Measurements from ENCODE around the gene ST3GAL3. TPM values are rescaled to one million over a fixed set of nuclear protein-coding genes. Genes with fewer than 3 reads are reported as not detected.

The ST3GAL3 gene
- total and polyA plus RNA-seq, 2 donors (not counting 3 experiments of a cell fraction or from before 2014, with no cell fraction given) = 14.3 to 35.8 TPM

DNA sequence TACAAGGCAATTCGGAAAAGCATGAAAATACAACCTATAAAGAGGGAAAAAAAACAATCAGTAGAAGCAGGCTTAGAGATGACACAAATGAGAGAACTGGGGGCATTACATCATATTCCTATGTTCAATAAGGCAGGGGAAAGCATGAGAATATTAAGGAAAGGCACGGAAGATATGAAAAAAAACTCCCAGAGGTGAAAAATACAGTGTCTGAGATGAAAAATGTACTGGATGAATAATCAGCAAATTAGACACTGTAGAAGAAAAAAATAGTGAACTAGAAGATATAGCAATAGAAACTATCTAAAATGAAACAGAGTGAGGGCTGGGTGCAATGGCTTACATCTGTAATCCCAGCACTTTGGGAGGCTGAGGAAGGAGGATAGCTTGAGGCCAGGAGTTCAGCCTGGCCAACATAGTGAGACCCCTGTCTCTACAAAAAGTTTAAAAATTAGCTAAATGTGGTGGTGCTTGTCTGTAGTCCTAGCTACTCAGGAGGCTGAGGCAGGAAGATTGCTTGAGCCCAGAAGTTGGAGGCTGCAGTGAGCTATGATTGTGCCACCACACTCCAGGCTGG, 101.8 kb downstream of the ST3GAL3 start:
- Histone ChIP-seq H3K9ac (replicated peaks; ENCODE audit: extremely low read depth, insufficient read depth, low read length) (no peak overlapping the region), H2AFZ (ENCODE audit: low read depth, low read length) (no peak overlapping the region), H3K9me3 (replicated peaks; ENCODE audit: control insufficient read depth, insufficient read depth, low read length) (no peaks in the 10 kb centered on the region), H4K20me1 (replicated peaks; ENCODE audit: control insufficient read depth, extremely low read depth, insufficient read depth, low read length) (no peaks in the 10 kb centered on the region), H3K36me3 (ENCODE audit: control insufficient read depth in 2 of 2, extremely low read depth in 1 of 2, insufficient read depth in 2 of 2, low read length in 2 of 2) (no peaks in the 10 kb centered on the region), H3K4me2 (ENCODE audit: insufficient read depth, low read length) (no peak overlapping the region), H3K4me3 (replicated peaks in 1 of 3; ENCODE audit: insufficient read depth in 1 of 3, low read depth in 1 of 3, low read length in 3 of 3) (no peak overlapping the region), H3K27me3 (ENCODE audit: control insufficient read depth in 2 of 2, insufficient read depth in 2 of 2, low read length in 2 of 2) (no peaks in the 10 kb centered on the region), H3K27ac (ENCODE audit: insufficient read depth, low read depth, low read length) (no peak overlapping the region), H3K4me1 (ENCODE audit: control insufficient read depth, extremely low read depth, insufficient read depth, low read length) (no peaks in the 10 kb centered on the region), H3K9me1 (replicated peaks; ENCODE audit: control insufficient read depth, extremely low read depth, insufficient read depth, low read length) (no peaks in the 10 kb centered on the region), H3K79me2 (ENCODE audit: control insufficient read depth, insufficient read depth, low read length) (no peaks in the 10 kb centered on the region)
- intact Hi-C loops (cut with micrococcal nuclease) (no loop called here), dilution Hi-C loops (cut with MboI; ENCODE audit: extremely low pct_ligation_motif_present, low sequenced_read_pairs) (no loop called here)
- no TSS peak for BruUV-seq (replicated peaks)
- ChIA-PET POLR2A (no interaction called here), CTCF (interaction anchor here (2.3 kb wide), 1 partner anchor 125 kb away, joined by 6 read pairs; no protein-coding TSS in a partner anchor)
- no peak for TF ChIP-seq POLR2AphosphoS5 (IDR thresholded peaks at IDR 0.05; ENCODE audit: insufficient read depth, low read depth, low read length)
- TF ChIP-seq, protein P1, sequence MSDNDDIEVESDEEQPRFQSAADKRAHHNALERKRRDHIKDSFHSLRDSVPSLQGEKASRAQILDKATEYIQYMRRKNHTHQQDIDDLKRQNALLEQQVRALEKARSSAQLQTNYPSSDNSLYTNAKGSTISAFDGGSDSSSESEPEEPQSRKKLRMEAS (IDR thresholded peaks at IDR 0.05; ENCODE audit: insufficient read depth, insufficient read length) = no peak
- no peak for TF ChIP-seq MYC (IDR thresholded peaks at IDR 0.05; ENCODE audit: low read depth, low read length)
- no peak for TF ChIP-seq POLR2A (IDR thresholded peaks at IDR 0.05; ENCODE audit: low read depth, low read length)
- no peak for TF ChIP-seq GATA2 (IDR thresholded peaks at IDR 0.05; ENCODE audit: insufficient read depth, insufficient read length, low read depth, low read length)
- no peak for TF ChIP-seq FOS (IDR thresholded peaks at IDR 0.05; ENCODE audit: borderline replicate concordance, insufficient read depth, low read length)
- TF ChIP-seq EZH2 (IDR thresholded peaks at IDR 0.05; ENCODE audit: borderline replicate concordance, low read depth, low read length, severe bottlenecking) = no peak
- no peak for TF ChIP-seq JUN (IDR thresholded peaks at IDR 0.05; ENCODE audit: borderline replicate concordance, insufficient read depth, insufficient read length, low read depth)
- FAIRE-seq (no peak), DNase-seq (ENCODE audit: low read depth, low spot score) (no peak)

DNA sequence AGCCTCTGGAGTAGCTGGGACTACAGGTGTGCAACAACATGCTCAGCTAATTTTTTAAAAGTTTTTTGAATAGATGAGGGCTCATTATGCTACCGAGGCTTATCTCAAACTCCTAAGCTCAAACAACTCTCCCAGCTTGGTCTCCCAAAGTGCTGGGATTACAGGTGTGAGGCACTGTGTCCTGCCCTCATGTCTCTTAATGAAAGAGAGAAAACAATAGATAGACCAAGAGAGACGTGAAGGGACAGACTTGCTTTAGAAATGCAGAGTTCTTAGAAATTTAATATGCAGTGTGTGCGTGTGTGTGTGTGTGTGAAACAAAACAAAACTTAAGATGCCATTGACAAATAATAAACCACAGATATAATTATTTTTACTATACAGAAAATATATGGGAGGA, 105.2 kb downstream of the ST3GAL3 start:
- dilution Hi-C loops (cut with MboI; ENCODE audit: extremely low pct_ligation_motif_present, low sequenced_read_pairs) = no loop called here
- no peak overlapping the region for H3K27ac ChIP-seq (ENCODE audit: insufficient read depth, low read depth, low read length)
- H3K4me2 ChIP-seq (ENCODE audit: insufficient read depth, low read length) = no peak overlapping the region
- POLR2A ChIA-PET = no interaction called here
- intact Hi-C loops (cut with micrococcal nuclease) = no loop called here
- H3K4me1 ChIP-seq (ENCODE audit: control insufficient read depth, extremely low read depth, insufficient read depth, low read length) = no peaks in the 10 kb centered on the region
- H3K9ac ChIP-seq (replicated peaks; ENCODE audit: extremely low read depth, insufficient read depth, low read length) = no peak overlapping the region
- BruUV-seq (replicated peaks) = no TSS peak
- no peaks in the 10 kb centered on the region for H3K79me2 ChIP-seq (ENCODE audit: control insufficient read depth, insufficient read depth, low read length)
- FAIRE-seq (no peak), DNase-seq (ENCODE audit: low read depth, low spot score) (no peak)
- TF ChIP-seq, protein P2, sequence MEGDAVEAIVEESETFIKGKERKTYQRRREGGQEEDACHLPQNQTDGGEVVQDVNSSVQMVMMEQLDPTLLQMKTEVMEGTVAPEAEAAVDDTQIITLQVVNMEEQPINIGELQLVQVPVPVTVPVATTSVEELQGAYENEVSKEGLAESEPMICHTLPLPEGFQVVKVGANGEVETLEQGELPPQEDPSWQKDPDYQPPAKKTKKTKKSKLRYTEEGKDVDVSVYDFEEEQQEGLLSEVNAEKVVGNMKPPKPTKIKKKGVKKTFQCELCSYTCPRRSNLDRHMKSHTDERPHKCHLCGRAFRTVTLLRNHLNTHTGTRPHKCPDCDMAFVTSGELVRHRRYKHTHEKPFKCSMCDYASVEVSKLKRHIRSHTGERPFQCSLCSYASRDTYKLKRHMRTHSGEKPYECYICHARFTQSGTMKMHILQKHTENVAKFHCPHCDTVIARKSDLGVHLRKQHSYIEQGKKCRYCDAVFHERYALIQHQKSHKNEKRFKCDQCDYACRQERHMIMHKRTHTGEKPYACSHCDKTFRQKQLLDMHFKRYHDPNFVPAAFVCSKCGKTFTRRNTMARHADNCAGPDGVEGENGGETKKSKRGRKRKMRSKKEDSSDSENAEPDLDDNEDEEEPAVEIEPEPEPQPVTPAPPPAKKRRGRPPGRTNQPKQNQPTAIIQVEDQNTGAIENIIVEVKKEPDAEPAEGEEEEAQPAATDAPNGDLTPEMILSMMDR (IDR thresholded peaks at IDR 0.05; ENCODE audit: extremely low read depth in 1 of 2, insufficient read depth in 1 of 2, low read depth in 1 of 2, low read length in 2 of 2) = no peak
- TF ChIP-seq, protein P1 (IDR thresholded peaks at IDR 0.05; ENCODE audit: insufficient read depth, insufficient read length) = no peak
- H4K20me1 ChIP-seq (replicated peaks; ENCODE audit: control insufficient read depth, extremely low read depth, insufficient read depth, low read length) = no peaks in the 10 kb centered on the region
- H2AFZ ChIP-seq (ENCODE audit: low read depth, low read length) = no peak overlapping the region
- peaks cover 0 to 4% of the 10 kb centered on the region in 2 experiments for H3K36me3 ChIP-seq (ENCODE audit: control insufficient read depth in 2 of 2, extremely low read depth in 1 of 2, insufficient read depth in 2 of 2, low read length in 2 of 2)
- no peak overlapping the region for H3K4me3 ChIP-seq (replicated peaks in 1 of 3; ENCODE audit: insufficient read depth in 1 of 3, low read depth in 1 of 3, low read length in 3 of 3)
- no peaks in the 10 kb centered on the region for H3K27me3 ChIP-seq (ENCODE audit: control insufficient read depth in 2 of 2, insufficient read depth in 2 of 2, low read length in 2 of 2)
- no peaks in the 10 kb centered on the region for H3K9me1 ChIP-seq (replicated peaks; ENCODE audit: control insufficient read depth, extremely low read depth, insufficient read depth, low read length)
- H3K9me3 ChIP-seq (replicated peaks; ENCODE audit: control insufficient read depth, insufficient read depth, low read length) = no peaks in the 10 kb centered on the region
- CTCF ChIA-PET = interaction anchor here (1.4 kb wide), 1 partner anchor 122 kb away, joined by 3 read pairs; no protein-coding TSS in a partner anchor
